Motor neuron (in vitro differentiated cells): ENCODE results near the gene HARBI1. TPM values are rescaled to one million over a fixed set of nuclear protein-coding genes. Genes with fewer than 3 reads are reported as not detected.

Source experiments
- ATAC-seq, 8 experiments: fragments of 200-7000 bp; cut with Tn5 transposase; replicated peaks in 6 of 8; 2 replicates each; pipeline ENCODE4 v1.8.0; 2021; ENCODE audit warnings: mild to moderate bottlenecking in 8 of 8, moderate library complexity in 8 of 8
- H3K27ac ChIP-seq, 2 donors: fragments of 250-450 bp; sonication (Bioruptor Pico); 2 replicates each; pipeline ENCODE4 v1.9.0; 2021; ENCODE audit warnings: antibody characterized with exemption in 2 of 2, mild to moderate bottlenecking in 2 of 2, moderate library complexity in 1 of 2
- H3K4me1 ChIP-seq, 2 donors: fragments of 250-450 bp; sonication (Bioruptor Pico); replicated peaks in 1 of 2; 2 replicates each; pipeline ENCODE4 v1.6.1; 2021; ENCODE audit warnings: antibody characterized with exemption in 2 of 2, mild to moderate bottlenecking in 2 of 2, moderate library complexity in 1 of 2
- H3K4me3 ChIP-seq, 5 donors: fragments of 250-450 bp; sonication (Bioruptor Pico); 2 replicates each; pipeline ENCODE4 v1.9.0; 2021; ENCODE audit warnings: antibody characterized with exemption in 5 of 5, mild to moderate bottlenecking in 5 of 5, moderate library complexity in 4 of 5
- WGBS, 10 experiments: fragments of 450-650 bp; shearing (Covaris generic); methylation state at CpG; one replicate each; pipeline ENCODE4 v1.0.0; 2022; 5-methylcytosine and 5-hydroxymethylcytosine counted together
- in situ Hi-C, 9 experiments: fragments of 400-800 bp; cut with MboI; loops; one replicate each; pipeline ENCODE4 v1.15.0; 2021; ENCODE audit warnings: low sequenced_read_pairs in 9 of 9, low pct_unique_long_range_greater_than_20kb in 2 of 9; ENCODE audit not compliant: unreplicated experiment in 9 of 9
- total RNA-seq, 8 experiments: library from RNA; unstranded; fragments of 300-600 nt; gene quantifications; 2 replicates each; pipeline versions ENCODE4 v1.2.3 to v1.2.4, GENCODE V29; 2022

HARBI1 gene
- total RNA-seq, 8 experiments from 2014 or later = 3.9 to 9.8 (median 7.7) TPM

DNA sequence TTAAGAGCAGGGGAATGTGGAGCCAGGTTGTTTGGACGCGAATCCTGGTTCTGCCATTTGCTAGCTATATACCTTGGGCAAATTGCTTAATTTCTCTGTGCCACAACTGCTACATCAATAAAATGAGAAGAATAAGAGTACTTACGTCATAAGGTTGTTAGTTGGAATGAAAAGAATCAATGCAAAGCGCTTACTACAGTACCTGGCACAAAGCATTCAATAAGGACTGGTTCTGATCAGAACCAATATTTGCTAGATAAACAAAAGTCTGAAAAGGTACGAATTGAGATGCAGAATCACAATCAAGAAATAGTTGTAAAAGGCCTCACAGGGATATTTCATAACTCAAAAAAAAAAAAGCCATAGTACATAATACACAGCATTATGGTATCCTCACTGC is 34.4 kb downstream of the HARBI1 start:
- ATAC-seq = no peak
- H3K4me1 ChIP-seq = no peaks in the 10 kb centered on the region
- WGBS, 10 experiments = 83 to 100% (median 96%) methylated on average over 3 to 5 of the region's 5 CpGs
- no peak overlapping the region for H3K27ac ChIP-seq
- in situ Hi-C loops = no loop called here
- H3K4me3 ChIP-seq = no peak overlapping the region

DNA sequence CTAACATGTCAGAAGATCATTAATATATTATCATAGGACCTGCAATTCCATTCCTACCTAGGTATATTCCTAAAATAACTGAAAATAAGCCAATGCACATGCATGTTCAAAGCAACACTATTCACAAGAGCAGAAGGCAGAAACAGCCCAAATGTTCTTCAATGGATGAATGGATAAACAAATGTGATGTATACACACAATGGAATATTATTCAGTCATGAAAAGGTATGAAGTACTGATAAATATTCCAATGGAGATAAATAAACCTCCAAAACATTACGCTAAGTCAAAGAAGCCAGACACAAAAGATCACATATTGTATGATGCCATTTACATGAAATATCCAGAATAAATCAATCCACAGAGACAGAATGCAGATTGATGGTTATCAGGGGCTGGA is 40.0 kb downstream of the HARBI1 start:
- Histone ChIP-seq H3K4me3 (no peak overlapping the region), H3K27ac (no peak overlapping the region), H3K4me1 (no peaks in the 10 kb centered on the region)
- in situ Hi-C loops = no loop called here
- no peak for ATAC-seq
- 91 to 100% (median 100%) methylated on average over 1 of the region's 1 CpG; no CpG with 5 or more reads in 2 of the 10 experiments for WGBS, 10 experiments

DNA sequence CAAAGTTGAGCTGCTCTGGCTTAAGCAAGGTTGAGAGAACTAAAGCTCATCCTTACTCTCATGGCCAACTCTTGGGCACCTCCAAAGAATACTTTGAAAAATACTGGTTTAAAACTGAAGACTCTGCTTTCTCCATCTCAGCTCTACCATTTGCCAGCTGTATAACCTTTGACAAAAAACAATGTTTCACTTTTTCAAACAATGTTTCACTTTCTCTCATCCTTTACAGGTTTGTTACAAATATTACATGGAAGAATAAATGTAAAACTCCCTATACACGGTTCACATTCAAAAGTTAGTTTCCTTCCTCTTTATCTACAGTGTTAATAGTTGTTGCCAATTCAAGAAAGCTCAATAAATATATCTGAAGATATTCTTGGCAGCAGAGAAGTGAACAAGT is 42.4 kb downstream of the HARBI1 start:
- in situ Hi-C loops = no loop called here
- no peak overlapping the region for H3K4me3 ChIP-seq
- 50 to 100% (median 90%) methylated on average over 1 of the region's 1 CpG for WGBS, 10 experiments
- H3K4me1 ChIP-seq = no peaks in the 10 kb centered on the region
- no peak overlapping the region for H3K27ac ChIP-seq
- ATAC-seq = no peak

DNA sequence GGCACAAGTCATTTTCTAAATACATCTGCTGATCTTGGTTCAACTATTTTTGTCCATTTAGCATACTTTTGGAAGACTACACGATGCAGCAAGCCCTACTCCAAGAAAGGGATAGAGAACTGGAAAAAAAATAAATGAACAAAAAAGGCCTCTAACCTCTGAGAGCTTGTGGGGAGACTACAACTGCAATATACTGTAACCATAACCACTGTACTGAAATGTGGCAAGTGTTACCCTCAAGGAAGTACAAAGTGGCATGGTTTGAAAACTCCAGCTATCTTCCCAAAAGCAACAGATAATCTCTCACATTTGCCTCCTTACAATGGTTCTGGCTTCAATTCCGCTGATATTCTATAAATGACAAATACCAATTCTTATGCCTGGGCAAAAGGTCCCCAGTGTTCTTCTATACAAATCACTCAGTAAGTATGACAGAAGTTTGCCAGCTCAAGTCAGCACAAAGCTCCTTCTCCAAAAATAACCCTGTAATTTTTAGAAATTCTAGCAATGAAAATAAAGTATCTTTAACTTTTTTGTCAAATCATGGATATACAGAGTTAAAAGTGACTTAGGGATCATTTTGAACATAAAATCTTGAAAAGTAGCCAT is 46.1 kb downstream of the HARBI1 start:
- in situ Hi-C loops = no loop called here
- Histone ChIP-seq H3K27ac (no peak overlapping the region), H3K4me1 (no peaks in the 10 kb centered on the region), H3K4me3 (no peak overlapping the region)
- WGBS, 10 experiments = 25 to 96% (median 81%) methylated on average over 2 of the region's 2 CpGs; no CpG with 5 or more reads in 2 of the 10 experiments
- ATAC-seq = no peak

DNA sequence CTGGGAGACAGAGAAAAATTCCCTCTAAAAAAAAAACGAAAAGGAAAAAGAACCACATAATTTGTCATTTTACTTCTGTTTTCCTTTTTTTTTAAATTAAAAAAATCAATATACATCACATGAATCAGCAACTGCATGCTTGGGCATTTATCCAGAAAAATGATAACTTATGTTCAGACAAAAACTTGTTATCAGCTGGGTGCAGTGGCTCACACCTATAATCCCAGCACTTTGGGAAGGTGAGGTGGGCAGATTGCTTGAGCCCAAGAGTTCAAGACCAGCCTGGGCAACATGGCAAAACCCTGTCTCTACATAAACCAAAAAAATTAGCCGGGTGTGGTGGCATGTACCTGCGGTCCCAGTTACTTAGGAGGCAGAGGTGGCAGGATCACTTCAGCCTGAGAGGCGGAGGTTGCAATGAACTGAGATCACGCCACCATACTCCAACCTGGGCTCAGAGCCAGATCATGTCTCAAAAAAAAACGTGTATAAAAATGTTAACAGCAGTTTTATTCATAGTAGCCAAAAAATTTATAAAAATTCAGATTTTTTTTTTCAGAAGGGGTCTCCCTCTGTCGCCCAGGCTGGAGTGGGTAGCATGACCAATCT is 51.7 kb downstream of the HARBI1 start:
- Histone ChIP-seq H3K4me3 (no peak overlapping the region), H3K4me1 (no peaks in the 10 kb centered on the region), H3K27ac (no peak overlapping the region)
- WGBS, 10 experiments = 73 to 100% (median 85%) methylated on average over 1 to 5 of the region's 7 CpGs; no CpG with 5 or more reads in 1 of the 10 experiments
- ATAC-seq = no peak
- in situ Hi-C loops = no loop called here

DNA sequence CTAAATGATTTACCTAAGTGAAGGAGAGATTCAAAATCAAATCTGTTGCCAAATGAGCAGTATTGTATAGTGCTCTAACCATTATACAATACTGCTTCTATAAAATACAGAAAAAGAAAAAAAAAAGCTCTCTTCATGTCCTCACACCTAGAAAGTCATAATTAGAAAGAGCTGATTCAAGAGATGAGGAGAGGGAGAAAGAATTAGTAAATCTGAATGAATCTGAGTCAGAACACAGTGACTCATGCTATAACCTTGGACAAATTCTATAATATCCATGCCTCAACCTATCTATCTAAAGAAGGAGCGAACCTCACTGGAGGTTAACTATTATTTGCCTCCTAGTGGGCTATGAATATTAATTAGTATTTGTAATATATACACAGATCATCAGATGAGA is 52.6 kb downstream of the HARBI1 start:
- in situ Hi-C loops = no loop called here
- WGBS, 10 experiments = 40 to 100% (median 92%) methylated on average over 1 of the region's 1 CpG; no CpG with 5 or more reads in 4 of the 10 experiments
- no peaks in the 10 kb centered on the region for H3K4me1 ChIP-seq
- no peak overlapping the region for H3K4me3 ChIP-seq
- peak in 3 of 8 experiments; percentile 38 to 71 (median 46) for ATAC-seq
- H3K27ac ChIP-seq = no peak overlapping the region

DNA sequence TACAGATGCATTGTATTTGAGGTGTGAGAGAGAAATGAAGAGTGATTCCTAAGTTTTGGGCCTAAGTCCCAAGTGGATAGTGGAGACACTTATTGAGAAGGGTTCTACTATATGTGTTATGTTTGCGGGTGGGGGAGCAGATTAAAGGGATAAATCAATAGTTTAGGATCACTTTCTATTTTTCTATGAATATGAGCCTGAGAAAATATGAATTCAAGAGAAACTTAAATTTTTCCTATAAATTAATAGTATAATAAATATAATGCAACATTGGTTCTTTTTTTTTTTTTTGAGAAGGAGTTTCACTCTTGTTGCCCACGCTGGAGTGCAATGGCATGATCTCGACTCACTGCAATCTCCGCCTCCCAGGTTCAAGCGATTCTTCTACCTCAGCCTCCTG is 54.5 kb downstream of the HARBI1 start:
- Histone ChIP-seq H3K27ac (no peak overlapping the region), H3K4me3 (no peak overlapping the region), H3K4me1 (no peaks in the 10 kb centered on the region)
- in situ Hi-C loops = no loop called here
- ATAC-seq = no peak
- WGBS, 10 experiments = 90 to 100% (median 98%) methylated on average over 1 to 5 of the region's 5 CpGs; no CpG with 5 or more reads in 1 of the 10 experiments

DNA sequence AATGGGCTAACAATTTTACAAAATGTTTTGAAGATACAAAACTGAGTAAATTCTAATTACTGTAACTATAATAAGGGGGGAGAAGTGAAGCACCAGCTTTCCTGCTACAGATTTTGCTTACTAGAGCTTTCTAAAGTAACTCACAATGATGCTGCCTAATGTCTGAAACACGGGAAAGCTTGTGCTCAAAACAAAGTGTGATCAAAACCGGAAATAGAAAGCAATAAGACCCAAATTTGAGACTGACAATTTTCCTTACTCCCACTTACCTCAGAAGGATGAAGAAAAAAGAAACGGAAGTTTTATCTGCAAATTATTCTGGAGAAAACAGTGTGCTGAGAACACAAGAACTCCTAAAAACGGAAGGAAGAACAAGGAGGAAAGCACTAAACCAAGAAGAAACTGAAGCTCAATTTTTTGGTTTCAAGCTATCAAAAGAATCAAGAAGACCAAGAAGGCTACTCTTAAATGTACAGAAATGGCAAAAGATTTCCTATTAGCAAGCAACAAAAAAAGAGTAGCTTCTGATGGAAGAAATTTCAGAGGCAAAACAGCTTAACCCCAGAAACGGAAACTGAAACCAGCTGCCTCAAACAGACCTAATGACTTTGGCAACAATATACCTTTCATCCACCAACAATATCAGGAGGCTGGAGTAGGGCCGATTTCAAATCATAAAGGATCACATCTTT is 56.6 kb downstream of the HARBI1 start:
- ATAC-seq = peak in 2 of 8 experiments; percentile 63
- in situ Hi-C loops = no loop called here
- H3K4me1 ChIP-seq = no peaks in the 10 kb centered on the region
- WGBS, 10 experiments = 5 to 85% (median 45%) methylated on average over 1 to 6 of the region's 6 CpGs
- H3K27ac ChIP-seq = no peak overlapping the region
- no peak overlapping the region for H3K4me3 ChIP-seq

DNA sequence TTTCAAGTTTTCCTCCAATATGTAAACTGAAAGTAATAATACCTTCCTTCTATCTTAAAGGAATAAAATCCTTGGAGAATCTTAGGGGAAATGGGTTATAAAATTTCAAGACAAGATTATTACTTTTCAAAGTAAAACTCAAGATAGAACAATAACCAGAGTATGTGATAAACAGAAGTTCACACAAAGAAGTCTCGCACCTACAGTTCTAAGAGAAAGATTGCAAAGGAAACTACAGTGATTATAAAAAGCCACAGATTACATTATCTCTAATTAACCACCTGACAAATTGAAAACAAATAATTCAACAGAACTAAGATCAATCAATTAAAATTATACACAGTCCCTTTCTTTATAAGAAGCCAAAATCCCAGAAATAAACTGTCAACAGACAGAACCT is 57.2 kb downstream of the HARBI1 start:
- in situ Hi-C loops = no loop called here
- no peak overlapping the region for H3K27ac ChIP-seq
- H3K4me1 ChIP-seq = peaks cover 0 to under 1% of the 10 kb centered on the region in 2 donors
- H3K4me3 ChIP-seq = no peak overlapping the region
- 90 to 100% (median 100%) methylated on average over 1 of the region's 1 CpG; no CpG with 5 or more reads in 2 of the 10 experiments for WGBS, 10 experiments
- ATAC-seq = no peak

DNA sequence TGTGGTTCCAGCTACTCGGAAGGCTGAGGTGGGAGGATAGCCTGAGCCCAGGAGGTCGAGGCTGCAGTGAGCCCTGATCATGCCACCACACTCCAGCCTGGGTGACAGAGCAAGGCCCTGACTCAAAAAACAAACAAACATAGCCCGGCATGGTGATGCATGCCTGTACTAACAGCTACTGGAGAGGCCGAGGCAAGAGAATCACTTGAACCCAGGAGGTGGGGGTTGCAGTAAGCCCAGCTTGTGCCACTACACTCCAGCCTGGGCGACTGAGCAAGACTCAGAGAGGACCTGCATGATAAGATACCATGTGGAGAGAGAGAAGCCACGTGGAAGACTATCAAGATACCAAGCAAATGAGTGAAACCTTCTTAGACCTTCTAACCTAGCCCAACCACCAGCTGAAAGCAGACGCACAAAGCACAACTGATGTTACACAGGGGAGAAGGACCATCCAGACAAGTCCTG is 59.3 kb downstream of the HARBI1 start:
- no peak for ATAC-seq
- Histone ChIP-seq H3K27ac (no peak overlapping the region), H3K4me3 (no peak overlapping the region), H3K4me1 (peaks cover 6 to 11% of the 10 kb centered on the region in 2 donors)
- in situ Hi-C loops = no loop called here
- WGBS, 10 experiments = 60 to 100% (median 83%) methylated on average over 1 to 4 of the region's 7 CpGs; no CpG with 5 or more reads in 3 of the 10 experiments

DNA sequence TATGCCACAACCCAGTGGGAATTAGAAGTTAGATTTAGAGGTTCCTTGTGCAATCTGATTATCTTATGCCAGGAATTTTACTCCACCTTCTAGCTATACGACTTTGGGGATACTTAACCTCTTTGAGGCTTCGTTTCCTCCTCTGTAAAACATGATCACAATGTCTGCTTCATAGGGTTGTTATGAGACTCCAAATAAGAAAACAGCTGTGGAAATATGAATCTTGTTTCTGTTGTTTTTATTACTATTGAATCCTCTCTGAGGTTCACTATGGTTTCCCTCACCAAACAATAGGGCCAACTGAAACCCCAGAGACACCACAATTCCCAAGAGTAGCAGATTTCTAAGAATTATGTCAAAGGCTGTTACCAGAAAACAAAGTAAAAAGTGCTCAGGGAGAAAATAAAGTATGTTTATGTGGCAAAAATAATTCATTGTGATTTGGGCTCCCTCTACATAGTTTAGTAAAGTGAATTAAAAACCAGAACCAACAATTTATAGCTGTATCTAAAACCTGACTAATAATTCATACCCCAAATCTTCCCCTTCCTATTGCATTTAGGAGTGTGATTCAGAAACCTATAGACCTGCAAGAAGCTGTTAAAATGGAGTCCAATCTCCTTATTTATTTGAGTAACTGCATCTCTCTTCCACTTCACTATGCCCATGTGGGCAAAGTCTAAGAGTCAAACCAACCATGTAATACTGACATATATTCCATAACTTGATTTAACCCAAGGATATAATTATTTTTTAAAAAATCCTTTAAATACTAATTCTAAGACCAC is 61.6 kb downstream of the HARBI1 start:
- in situ Hi-C loops = no loop called here
- ATAC-seq = no peak
- WGBS, 10 experiments = 8 to 100% (median 86%) methylated on average over 1 to 2 of the region's 2 CpGs; no CpG with 5 or more reads in 2 of the 10 experiments
- Histone ChIP-seq H3K4me1 (peaks cover 6 to 11% of the 10 kb centered on the region in 2 donors), H3K27ac (no peak overlapping the region), H3K4me3 (no peak overlapping the region)

DNA sequence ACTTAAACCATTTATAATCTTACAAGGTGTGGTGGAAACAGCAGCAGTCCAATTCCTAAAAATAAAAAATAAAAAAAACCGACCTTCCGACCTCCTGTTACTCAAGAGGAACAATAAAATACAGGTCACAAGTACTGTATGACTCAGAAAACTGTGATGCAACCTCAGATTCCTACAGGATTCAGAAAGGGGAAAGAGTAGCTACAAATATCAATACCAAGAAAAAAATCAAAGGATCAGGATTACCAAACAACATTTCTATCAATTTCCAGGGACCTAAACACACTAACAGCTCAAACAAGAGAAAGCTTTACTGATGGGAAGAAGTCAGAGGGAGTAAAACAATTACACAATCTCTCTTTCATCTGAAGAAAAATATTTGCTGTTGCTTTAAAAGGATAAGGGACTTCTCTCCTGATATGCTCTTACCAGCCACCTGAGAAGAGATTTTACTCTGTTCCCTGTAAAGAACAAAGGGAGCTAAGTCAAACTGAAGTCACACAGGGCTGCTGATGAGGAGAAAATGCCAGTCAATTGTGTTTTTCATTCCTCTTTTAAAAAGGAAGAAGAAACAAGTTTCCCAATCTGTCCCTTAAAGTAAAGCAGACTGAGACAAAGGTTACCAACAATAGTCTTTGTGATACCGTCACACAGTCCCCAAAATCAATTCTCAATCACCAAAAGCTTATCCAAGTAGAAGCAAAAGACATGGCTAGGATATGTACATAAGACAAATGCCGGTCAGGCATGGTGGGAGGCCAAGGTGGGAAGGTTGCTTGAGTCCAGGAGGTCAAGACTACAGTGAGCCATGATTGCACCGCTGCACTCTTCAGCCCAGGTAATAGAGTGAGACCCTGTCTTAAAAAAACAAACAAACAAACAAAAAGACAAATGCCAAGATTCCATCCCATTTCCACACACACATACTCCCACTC is 62.5 kb downstream of the HARBI1 start:
- peaks cover 6 to 11% of the 10 kb centered on the region in 2 donors for H3K4me1 ChIP-seq
- peak; percentile 63 to 90 (median 72) for ATAC-seq
- in situ Hi-C loops = no loop called here
- 41 to 94% (median 68%) methylated on average over 2 to 5 of the region's 5 CpGs for WGBS, 10 experiments
- H3K27ac ChIP-seq = peak overlapping the region in 1 of 2 donors; percentile 52
- no peak overlapping the region for H3K4me3 ChIP-seq
